A549 (cell line): ENCODE measurements around the gene CMPK2. TPM values are rescaled to one million over a fixed set of nuclear protein-coding genes. Genes with fewer than 3 reads are reported as not detected.

Experiments
- ATAC-seq, 2 experiments: fragments of 200-7000 bp in 1 of 2; fragments of >200 bp in 1 of 2; cut with Nextera tagmentation in 1 of 2; cut with Tn5 transposase in 1 of 2; 3 replicates each; pipeline versions ENCODE4 v1.8.0 to v1.9.1; 2018 to 2020; ENCODE audit warnings: mild to moderate bottlenecking in 1 of 2, moderate library complexity in 1 of 2
- CTCF ChIA-PET: fragments of 300-600 bp; sonication (Branson Sonifier 250); formaldehyde crosslinking; extraction: SDS; loops from one replicate; lab custom pipeline; 2021; ENCODE audit warnings: antibody characterized with exemption, inconsistent platforms; lab: Yijun Ruan, JAX
- POLR2A ChIA-PET: fragments of 350-600 bp; formaldehyde crosslinking; extraction: SDS; loops from one replicate; lab custom pipeline; 2021; ENCODE audit warnings: antibody characterized with exemption, inconsistent platforms; lab: Yijun Ruan, JAX
- DNase-seq, 2 experiments: peaks; one replicate each; pipeline versions ENCODE4 v3.0.0 to v3.0.0-alpha.2; 2011 to 2016; ENCODE audit warnings: low read depth in 1 of 2, low spot score in 1 of 2
- FAIRE-seq: peaks from 2 replicates; lab custom pipeline; 2011; peaks lifted over from hg19 to GRCh38; lab: Jason Lieb, UNC
- H3K27ac ChIP-seq, 2 experiments: fragments of >200 bp; sonication (Bioruptor Twin); formaldehyde crosslinking; 3 replicates each; pipeline ENCODE4 v1.5.1; 2016 to 2017
- H3K4me1 ChIP-seq: fragments of >200 bp; sonication (Bioruptor Twin); formaldehyde crosslinking; 3 replicates; pipeline ENCODE4 v1.6.1; 2016
- H3K4me2 ChIP-seq: fragments of >200 bp; sonication (Bioruptor Twin); formaldehyde crosslinking; 3 replicates; pipeline ENCODE4 v1.6.1; 2016
- H3K4me3 ChIP-seq: fragments of >200 bp; sonication (Bioruptor Twin); formaldehyde crosslinking; 3 replicates; pipeline ENCODE4 v1.5.1; 2016
- H3K9me3 ChIP-seq: fragments of >200 bp; sonication (Bioruptor Twin); formaldehyde crosslinking; 3 replicates; pipeline ENCODE4 v1.6.1; 2016
- ATOH8 ChIP-seq: fragments of 250-450 bp; sonication (Bioruptor Pico); IDR thresholded peaks from 2 replicates; pipeline ENCODE4 v1.5.0; 2020; ENCODE audit warnings: low read depth, mild to moderate bottlenecking, moderate library complexity
- BCL3 ChIP-seq: fragments of >200 bp; sonication (Bioruptor Twin); formaldehyde crosslinking; IDR thresholded peaks from 3 replicates; pipeline ENCODE4 v1.6.1; 2016
- CBX8 ChIP-seq: fragments of 200-600 bp; sonication (generic); IDR thresholded peaks from 2 replicates; pipeline ENCODE4 v1.6.1; 2016
- FOSB ChIP-seq: fragments of 250-450 bp; sonication (Bioruptor Pico); IDR thresholded peaks from 2 replicates; pipeline ENCODE4 v1.5.0; 2020; ENCODE audit warnings: mild to moderate bottlenecking, moderate library complexity
- FOXS1 ChIP-seq: fragments of 250-450 bp; sonication (Bioruptor Pico); IDR thresholded peaks from 2 replicates; pipeline ENCODE4 v1.5.0; 2020; ENCODE audit warnings: mild to moderate bottlenecking, moderate library complexity
- HES2 ChIP-seq: fragments of >200 bp; sonication (Bioruptor Twin); formaldehyde crosslinking; IDR thresholded peaks from 2 replicates; pipeline ENCODE4 v1.6.1; 2016
- HEYL ChIP-seq: fragments of 250-450 bp; sonication (Bioruptor Pico); IDR thresholded peaks from 2 replicates; pipeline ENCODE4 v1.8.0; 2021; ENCODE audit warnings: mild to moderate bottlenecking, moderate library complexity
- JUN ChIP-seq, 2 experiments: fragments of >200 bp; sonication (Bioruptor Twin); formaldehyde crosslinking; IDR thresholded peaks; 2 replicates in 1 of 2; 3 replicates in 1 of 2; pipeline ENCODE4 v1.6.1; 2016 to 2017
- JUNB ChIP-seq: fragments of >200 bp; sonication (Bioruptor Twin); formaldehyde crosslinking; IDR thresholded peaks from 2 replicates; pipeline ENCODE4 v1.6.1; 2016
- KDM1A ChIP-seq: fragments of 200-600 bp; sonication (generic); IDR thresholded peaks from 2 replicates; pipeline ENCODE4 v1.6.1; 2016; ENCODE audit warnings: low read depth, mild to moderate bottlenecking
- KDM5A ChIP-seq: fragments of 200-600 bp; sonication (generic); IDR thresholded peaks from 2 replicates; pipeline ENCODE4 v1.6.1; 2016; ENCODE audit warnings: antibody characterized with exemption, mild to moderate bottlenecking
- MAX ChIP-seq: IDR thresholded peaks from 2 replicates; pipeline ENCODE4 v1.6.1; 2012
- MYC ChIP-seq: IDR thresholded peaks from 2 replicates; pipeline ENCODE4 v1.6.1; 2012; ENCODE audit warnings: mild to moderate bottlenecking, inconsistent platforms, low read length, improper control_type of control experiment, borderline replicate concordance
- NFE2L2 ChIP-seq: fragments of 150-350 bp; conservative IDR thresholded peaks from 2 replicates; pipeline ENCODE4 v1.6.1; 2014; ENCODE audit warnings: low read length
- POLR2A ChIP-seq: IDR thresholded peaks from 2 replicates; pipeline ENCODE4 v1.6.1; 2012; ENCODE audit warnings: mild to moderate bottlenecking, low read length
- REST ChIP-seq: fragments of 200-600 bp; sonication (generic); IDR thresholded peaks from 2 replicates; pipeline ENCODE4 v1.6.1; 2016; ENCODE audit warnings: antibody characterized with exemption, mild to moderate bottlenecking, moderate library complexity
- RFX5 ChIP-seq: fragments of 450-650 bp; IDR thresholded peaks from 2 replicates; pipeline ENCODE4 v1.7.1; 2014; ENCODE audit warnings: antibody characterized with exemption, mild to moderate bottlenecking, moderate library complexity
- RNF2 ChIP-seq: fragments of 200-600 bp; sonication (generic); IDR thresholded peaks from 2 replicates; pipeline ENCODE4 v1.6.1; 2016; ENCODE audit warnings: low read depth, mild to moderate bottlenecking, antibody characterized with exemption, moderate library complexity, borderline replicate concordance
- SMC3 ChIP-seq: fragments of >200 bp; sonication (Bioruptor Twin); formaldehyde crosslinking; IDR thresholded peaks from 3 replicates; pipeline ENCODE4 v1.6.1; 2018; ENCODE audit warnings: inconsistent platforms
- TP53 ChIP-seq: fragments of 250-450 bp; sonication (Bioruptor Pico); IDR thresholded peaks from 2 replicates; pipeline ENCODE4 v1.5.0; 2021; ENCODE audit warnings: mild to moderate bottlenecking, moderate library complexity
- ZFP36 ChIP-seq: fragments of 450-650 bp; IDR thresholded peaks from 2 replicates; pipeline ENCODE4 v1.6.1; 2014; ENCODE audit warnings: borderline replicate concordance; ENCODE audit not compliant: partially characterized antibody
- ZNF302 ChIP-seq: fragments of 250-450 bp; sonication (Bioruptor Pico); IDR thresholded peaks from 2 replicates; pipeline ENCODE4 v1.9.0; 2021; ENCODE audit warnings: inconsistent platforms, mild to moderate bottlenecking, moderate library complexity
- ZSCAN20 ChIP-seq: fragments of 250-450 bp; sonication (Bioruptor Pico); IDR thresholded peaks from 2 replicates; pipeline ENCODE4 v1.8.0; 2022; ENCODE audit warnings: mild to moderate bottlenecking, moderate library complexity
- WGBS: methylation state at CpG from one replicate; pipeline ENCODE4 v1.1.6; 2017; ENCODE audit errors: missing lambda C conversion rate; 5-methylcytosine and 5-hydroxymethylcytosine counted together
- polyA plus RNA-seq, 4 experiments: library from polyadenylated mRNA; depleted of rRNA in 3 of 4; stranded (reverse); fragments of >200 nt; fragmentation: RNase III in 1 of 4; extraction: RNeasy Plus Mini Kit Qiagen cat#74134 plus additional on column Dnase treatment in 1 of 4; gene quantifications; 2 replicates in 3 of 4; 3 replicates in 1 of 4; pipeline ENCODE4 v1.2.3, GENCODE V29; 2011 to 2017

The CMPK2 gene
- polyA plus RNA-seq, 2 of the 4 experiments (the other 2 are of a cell fraction) = 0.12 to 0.41 TPM

GRCh38 chr2:6822406-6822805 lies 43.3 kb downstream of the CMPK2 start:
- Histone ChIP-seq H3K4me1 (no peaks in the 10 kb centered on the region), H3K9me3 (no peaks in the 10 kb centered on the region), H3K4me2 (no peak overlapping the region), H3K27ac (no peak overlapping the region), H3K4me3 (no peak overlapping the region)
- TF ChIP-seq RFX5 (no peak), POLR2A (no peak), ATOH8 (CRISPR knock-in tag) (no peak)
- ChIA-PET POLR2A (no interaction called here), CTCF (no interaction called here)
- DNase-seq (no peak), FAIRE-seq (no peak), ATAC-seq (no peak)
- 1% methylated on average over 3 of the region's 3 CpGs for WGBS

- FAIRE-seq (no peak), ATAC-seq (no peak), DNase-seq (no peak)
- POLR2A ChIA-PET = no interaction called here
- WGBS = 52% methylated on average over 21 of the region's 21 CpGs
- CTCF ChIA-PET = interaction anchor here (0.7 to 1.2 kb wide), 2 partner anchors 10 to 45 kb away, joined by 3 to 4 read pairs; partner anchors contain the start of gene CMPK2
- TF ChIP-seq HEYL (no peak), JUNB (no peak), NFE2L2 (no peak), RNF2 (no peak), MAX (no peak), TP53 (CRISPR knock-in tag) (no peak), KDM5A (no peak), FOXS1 (CRISPR knock-in tag) (no peak), ZFP36 (no peak), HES2 (no peak), JUN (IDR thresholded peaks at IDR 0.05) (no peak), BCL3 (no peak), KDM1A (no peak), MYC (no peak), ZSCAN20 (CRISPR knock-in tag) (no peak), CBX8 (no peak), SMC3 (no peak), REST (no peak), FOSB (CRISPR knock-in tag) (no peak), ZNF302 (no peak)
- Histone ChIP-seq H3K4me2 (no peak overlapping the region), H3K9me3 (no peaks in the 10 kb centered on the region), H3K4me1 (no peaks in the 10 kb centered on the region), H3K4me3 (no peak overlapping the region), H3K27ac (no peak overlapping the region)
Measured at GRCh38 chr2:6820903-6821584, 44.7 kb downstream of the CMPK2 start.
